ENCODE results near the gene FARSA. TPM values are rescaled to one million over a fixed set of nuclear protein-coding genes. Genes with fewer than 3 reads are reported as not detected.
A peak's percentile ranks its signal among the peaks of the same experiment; 100 is the strongest.

The FARSA gene
- total RNA-seq, 1 donor from 2014 or later: 55.6 TPM

GRCh38 chr19:12932392-12933286, 872 bp downstream of the FARSA start:
- H3K27ac Mint-ChIP-seq (ENCODE audit: unreplicated experiment): peak overlapping the region; percentile 84
- no peak for DNase-seq (ENCODE audit: extremely low spot score, unreplicated experiment)

DNA sequence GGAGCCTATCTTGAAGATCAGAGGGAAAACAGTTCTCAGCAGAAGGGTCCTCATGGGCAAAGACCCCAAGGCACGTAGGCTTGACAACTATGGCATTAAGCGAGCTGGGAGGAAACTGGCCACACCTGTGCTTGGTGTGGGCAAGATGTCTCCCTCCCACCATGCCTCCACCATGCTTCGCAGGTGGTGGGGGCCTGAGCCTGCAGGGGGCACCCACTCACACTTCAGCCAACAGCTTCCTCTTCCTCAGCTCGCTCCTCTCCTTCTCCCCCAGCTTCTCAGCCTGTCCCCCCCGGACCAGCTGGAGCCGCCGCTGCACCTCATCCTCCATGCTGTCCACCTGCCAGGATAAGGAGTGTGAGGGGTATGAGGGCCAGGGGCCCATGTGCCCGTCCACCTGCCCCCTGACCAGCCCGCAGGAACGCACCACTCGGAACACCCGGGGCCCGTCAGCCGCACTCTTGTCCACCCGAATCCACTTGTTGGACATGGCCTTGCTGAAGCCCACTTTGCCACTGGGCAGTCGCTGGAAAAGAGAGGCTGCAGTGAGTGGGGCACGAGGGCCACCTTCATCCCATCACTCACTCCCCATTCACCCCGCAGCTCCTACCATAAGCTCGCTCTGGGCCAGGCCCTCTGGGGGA, 3.4 kb downstream of the FARSA start:
- Mint-ChIP-seq H3K4me1 (ENCODE audit: unreplicated experiment) (peaks cover 15% of the 10 kb centered on the region), H3K9me3 (ENCODE audit: unreplicated experiment) (no peaks in the 10 kb centered on the region), H3K27me3 (ENCODE audit: unreplicated experiment) (no peaks in the 10 kb centered on the region), H3K27ac (ENCODE audit: unreplicated experiment) (no peak overlapping the region), H3K36me3 (ENCODE audit: unreplicated experiment) (peaks cover 19% of the 10 kb centered on the region), H3K4me3 (ENCODE audit: unreplicated experiment) (no peak overlapping the region)
- TF ChIP-seq, protein P1, sequence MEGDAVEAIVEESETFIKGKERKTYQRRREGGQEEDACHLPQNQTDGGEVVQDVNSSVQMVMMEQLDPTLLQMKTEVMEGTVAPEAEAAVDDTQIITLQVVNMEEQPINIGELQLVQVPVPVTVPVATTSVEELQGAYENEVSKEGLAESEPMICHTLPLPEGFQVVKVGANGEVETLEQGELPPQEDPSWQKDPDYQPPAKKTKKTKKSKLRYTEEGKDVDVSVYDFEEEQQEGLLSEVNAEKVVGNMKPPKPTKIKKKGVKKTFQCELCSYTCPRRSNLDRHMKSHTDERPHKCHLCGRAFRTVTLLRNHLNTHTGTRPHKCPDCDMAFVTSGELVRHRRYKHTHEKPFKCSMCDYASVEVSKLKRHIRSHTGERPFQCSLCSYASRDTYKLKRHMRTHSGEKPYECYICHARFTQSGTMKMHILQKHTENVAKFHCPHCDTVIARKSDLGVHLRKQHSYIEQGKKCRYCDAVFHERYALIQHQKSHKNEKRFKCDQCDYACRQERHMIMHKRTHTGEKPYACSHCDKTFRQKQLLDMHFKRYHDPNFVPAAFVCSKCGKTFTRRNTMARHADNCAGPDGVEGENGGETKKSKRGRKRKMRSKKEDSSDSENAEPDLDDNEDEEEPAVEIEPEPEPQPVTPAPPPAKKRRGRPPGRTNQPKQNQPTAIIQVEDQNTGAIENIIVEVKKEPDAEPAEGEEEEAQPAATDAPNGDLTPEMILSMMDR (IDR thresholded peaks at IDR 0.05): no peak
- DNase-seq (ENCODE audit: extremely low spot score, unreplicated experiment): no peak

More at GRCh38 chr19:12932392-12933286, 872 bp downstream of the FARSA start:
- Mint-ChIP-seq H3K27me3 (ENCODE audit: unreplicated experiment) (no peaks in the 10 kb centered on the region), H3K4me1 (ENCODE audit: unreplicated experiment) (peaks cover 20% of the 10 kb centered on the region), H3K9me3 (ENCODE audit: unreplicated experiment) (no peaks in the 10 kb centered on the region), H3K4me3 (ENCODE audit: unreplicated experiment) (peak overlapping the region; percentile 96), H3K36me3 (ENCODE audit: unreplicated experiment) (peaks cover 12% of the 10 kb centered on the region)
- TF ChIP-seq, protein P1 (IDR thresholded peaks at IDR 0.05): no peak

DNA sequence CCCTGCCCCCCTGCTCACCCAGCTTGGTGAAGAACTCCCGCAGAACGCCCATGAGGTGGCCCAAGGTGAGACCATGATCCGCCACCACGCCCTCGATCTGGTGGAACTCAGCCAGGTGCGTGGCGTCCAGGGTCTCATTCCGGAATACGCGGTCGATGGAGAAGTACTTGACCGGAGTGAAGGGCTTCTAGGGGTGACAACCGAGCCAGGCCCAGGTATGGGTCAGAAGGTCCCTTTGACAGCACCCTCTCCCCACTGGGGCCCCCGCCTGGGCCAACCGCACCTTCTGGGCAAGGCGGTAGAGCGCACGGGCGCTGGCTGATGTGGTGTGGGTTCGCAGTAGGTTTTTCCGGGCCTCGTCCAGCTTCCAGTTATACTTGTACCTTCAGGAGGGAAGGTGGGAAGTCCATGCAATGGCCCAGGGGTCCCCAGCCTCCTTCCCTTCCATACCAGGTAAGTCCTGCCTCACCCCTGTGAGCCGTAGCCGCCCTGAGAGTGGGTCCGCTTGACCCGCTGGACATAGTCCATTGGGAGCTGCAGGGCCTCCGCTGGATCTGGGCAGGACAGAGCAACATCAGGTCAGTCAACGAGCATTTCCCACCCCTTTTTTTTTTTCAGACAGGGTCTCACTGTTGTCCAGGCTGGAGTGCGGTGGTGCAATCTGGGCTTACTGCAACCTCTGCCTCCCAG, 8.7 kb downstream of the FARSA start:
- no peak overlapping the region for H3K27ac Mint-ChIP-seq (ENCODE audit: unreplicated experiment)
- H3K4me1 Mint-ChIP-seq (ENCODE audit: unreplicated experiment): no peaks in the 10 kb centered on the region
- peaks cover 35% of the 10 kb centered on the region for H3K36me3 Mint-ChIP-seq (ENCODE audit: unreplicated experiment)
- H3K4me3 Mint-ChIP-seq (ENCODE audit: unreplicated experiment): no peak overlapping the region
- DNase-seq (ENCODE audit: extremely low spot score, unreplicated experiment): no peak
- H3K27me3 Mint-ChIP-seq (ENCODE audit: unreplicated experiment): no peaks in the 10 kb centered on the region
- TF ChIP-seq, protein P1 (IDR thresholded peaks at IDR 0.05): no peak
- H3K9me3 Mint-ChIP-seq (ENCODE audit: unreplicated experiment): no peaks in the 10 kb centered on the region

DNA sequence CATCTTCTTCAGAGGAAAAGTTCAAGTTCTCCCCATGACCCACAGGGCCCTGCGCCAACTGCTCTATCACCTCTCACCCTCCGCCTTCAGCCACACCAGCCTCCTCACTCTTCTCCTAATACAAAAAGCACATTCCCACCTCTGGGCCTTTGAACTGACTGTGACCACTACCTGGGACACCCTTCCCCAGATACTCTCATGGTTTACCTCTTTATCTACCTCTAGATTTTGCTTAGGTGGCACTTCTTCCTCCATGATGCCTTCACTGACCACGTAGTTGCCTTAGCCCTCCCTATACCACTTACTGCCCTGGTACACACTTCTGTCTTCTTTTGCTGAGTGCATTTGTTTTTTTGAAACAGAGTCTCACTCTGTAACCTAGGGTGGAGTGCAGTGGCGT, 10.6 kb downstream of the FARSA start:
- H3K4me3 Mint-ChIP-seq (ENCODE audit: unreplicated experiment): no peak overlapping the region

More for the DNA sequence above, 10.6 kb downstream of the FARSA start:
- no peak for DNase-seq (ENCODE audit: extremely low spot score, unreplicated experiment)
- Mint-ChIP-seq H3K27ac (ENCODE audit: unreplicated experiment) (no peak overlapping the region), H3K36me3 (ENCODE audit: unreplicated experiment) (peaks cover 24% of the 10 kb centered on the region), H3K27me3 (ENCODE audit: unreplicated experiment) (no peaks in the 10 kb centered on the region), H3K4me1 (ENCODE audit: unreplicated experiment) (peaks cover 8% of the 10 kb centered on the region), H3K9me3 (ENCODE audit: unreplicated experiment) (no peaks in the 10 kb centered on the region)
- TF ChIP-seq, protein P1 (IDR thresholded peaks at IDR 0.05): no peak

All from osteocyte (in vitro differentiated cells).